Parathyroid adenoma (tissue), 2 donors: ENCODE data around the gene EPHB2.

Source experiments
- H2AFZ ChIP-seq: fragments of 300-600 bp; sonication (generic); one replicate; pipeline ENCODE4 v1.7.0; 2017; ENCODE audit warnings: antibody characterized with exemption, mild to moderate bottlenecking
- H3K27ac ChIP-seq: fragments of 300-600 bp; sonication (generic); one replicate; pipeline ENCODE4 v1.7.0; 2017
- H3K27me3 ChIP-seq: fragments of 300-600 bp; sonication (generic); one replicate; pipeline ENCODE4 v1.7.0; 2017; ENCODE audit warnings: low read length; ENCODE audit not compliant: control insufficient read depth, insufficient read depth
- H3K36me3 ChIP-seq: fragments of 300-600 bp; sonication (generic); one replicate; pipeline ENCODE4 v1.7.0; 2017; ENCODE audit warnings: low read length; ENCODE audit not compliant: control insufficient read depth, insufficient read depth
- H3K4me1 ChIP-seq: fragments of 300-600 bp; sonication (generic); one replicate; pipeline ENCODE4 v1.7.0; 2017; ENCODE audit warnings: control low read depth
- H3K4me2 ChIP-seq: fragments of 300-600 bp; sonication (generic); one replicate; pipeline ENCODE4 v1.7.0; 2017; ENCODE audit warnings: low read length
- H3K4me3 ChIP-seq: fragments of 300-600 bp; sonication (generic); one replicate; pipeline ENCODE4 v1.7.0; 2017; ENCODE audit warnings: low read depth, low read length
- H3K79me2 ChIP-seq: fragments of 300-600 bp; sonication (generic); one replicate; pipeline ENCODE4 v1.7.0; 2017; ENCODE audit warnings: control low read depth
- H3K9ac ChIP-seq: fragments of 300-600 bp; sonication (generic); one replicate; pipeline ENCODE4 v1.7.0; 2017; ENCODE audit warnings: mild to moderate bottlenecking
- H3K9me3 ChIP-seq: fragments of 300-600 bp; sonication (generic); one replicate; pipeline ENCODE4 v1.7.0; 2017; ENCODE audit warnings: low read length; ENCODE audit not compliant: control insufficient read depth
- CTCF ChIP-seq: fragments of 300-600 bp; sonication (generic); IDR thresholded peaks from one replicate; pipeline ENCODE4 v1.7.0; 2017; ENCODE audit warnings: antibody characterized with exemption, mild to moderate bottlenecking
- donor health status: primary hyperparathyroidism.

The EPHB2 gene

GRCh38 chr1:22747735-22748073 is 37.1 kb downstream of the EPHB2 start:
- no peaks in the 10 kb centered on the region for H3K79me2 ChIP-seq
- H3K36me3 ChIP-seq, result no peaks in the 10 kb centered on the region
- peaks cover 5% of the 10 kb centered on the region for H3K4me1 ChIP-seq
- H3K9ac ChIP-seq, result no peak overlapping the region
- H3K4me2 ChIP-seq, result no peak overlapping the region
- no peak for TF ChIP-seq CTCF
- no peak overlapping the region for H3K4me3 ChIP-seq
- no peak overlapping the region for H2AFZ ChIP-seq
- no peaks in the 10 kb centered on the region for H3K27me3 ChIP-seq
- no peaks in the 10 kb centered on the region for H3K9me3 ChIP-seq
- no peak overlapping the region for H3K27ac ChIP-seq

DNA sequence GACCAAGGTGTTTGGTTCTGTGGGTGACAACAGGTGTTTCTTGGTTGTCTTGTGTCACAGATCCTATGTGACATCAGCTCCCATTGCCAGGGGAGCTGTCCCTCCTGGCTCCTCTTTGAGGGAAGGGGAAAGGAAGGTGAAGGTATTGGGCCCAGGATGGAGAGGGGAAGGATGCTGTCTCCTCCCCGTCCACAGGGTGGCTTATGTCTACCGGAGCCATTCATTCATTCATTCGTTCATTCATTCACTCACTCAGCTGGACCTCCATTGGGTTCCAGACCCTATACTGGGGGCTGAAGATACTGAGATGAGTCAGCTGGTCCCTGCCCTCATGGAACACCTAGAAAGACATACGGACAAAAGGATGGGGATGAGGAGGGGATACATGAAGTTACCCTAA is 38.9 kb downstream of the EPHB2 start:
- Histone ChIP-seq H3K9me3 (no peaks in the 10 kb centered on the region), H3K9ac (no peak overlapping the region), H3K36me3 (no peaks in the 10 kb centered on the region), H3K4me2 (no peak overlapping the region), H3K4me3 (no peak overlapping the region), H3K79me2 (no peaks in the 10 kb centered on the region), H3K27ac (no peak overlapping the region), H3K27me3 (no peaks in the 10 kb centered on the region), H3K4me1 (peaks cover 5% of the 10 kb centered on the region), H2AFZ (no peak overlapping the region)
- TF ChIP-seq CTCF, result no peak

DNA sequence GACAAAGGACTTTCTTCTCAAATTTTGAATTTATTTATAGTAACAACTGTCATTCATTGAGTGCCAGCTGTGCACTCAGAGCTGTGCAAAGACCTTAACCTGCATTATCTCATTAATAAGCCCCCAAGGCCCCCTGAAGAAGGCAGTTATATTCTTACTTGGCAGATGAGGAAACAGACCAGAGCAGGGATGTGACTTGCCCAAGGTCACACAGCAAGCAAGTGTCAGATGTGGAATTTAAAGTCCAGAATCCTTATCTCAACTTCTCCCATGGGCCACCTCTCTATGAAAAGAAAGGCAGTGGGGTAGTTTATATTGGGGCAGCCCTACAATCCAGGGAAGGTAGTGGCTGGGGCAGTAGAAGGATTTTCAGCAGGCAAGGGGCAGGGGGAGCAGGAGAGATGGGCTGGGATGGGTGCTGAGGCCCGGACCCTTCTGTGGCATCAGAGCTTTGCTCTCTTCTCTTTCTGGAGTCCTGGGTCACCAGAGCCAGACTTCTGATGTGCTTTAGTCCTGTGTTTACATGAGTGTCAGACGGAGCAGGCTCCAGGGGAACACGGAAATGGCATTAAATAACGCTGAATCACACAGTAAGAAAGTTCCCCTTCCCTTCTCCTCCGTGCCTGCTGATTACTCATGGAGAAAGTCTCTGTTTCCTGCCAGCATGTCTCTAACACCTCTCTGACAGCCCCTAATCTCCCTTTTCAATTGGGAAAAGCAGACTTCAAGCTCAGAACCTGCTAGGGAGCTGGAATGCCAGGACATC is 39.5 kb downstream of the EPHB2 start:
- Histone ChIP-seq H3K27me3 (no peaks in the 10 kb centered on the region), H3K4me3 (no peak overlapping the region), H3K27ac (peak overlapping the region; percentile 67), H3K79me2 (no peaks in the 10 kb centered on the region), H3K4me2 (peak overlapping the region; percentile 52), H3K9ac (no peak overlapping the region), H3K9me3 (no peaks in the 10 kb centered on the region), H3K4me1 (peaks cover 5% of the 10 kb centered on the region), H3K36me3 (no peaks in the 10 kb centered on the region), H2AFZ (peak overlapping the region; percentile 56)
- no peak for TF ChIP-seq CTCF

- no peaks in the 10 kb centered on the region for H3K9me3 ChIP-seq
- H3K4me3 ChIP-seq, result peak overlapping the region; percentile 1
- no peaks in the 10 kb centered on the region for H3K36me3 ChIP-seq
- no peak for TF ChIP-seq CTCF
- no peaks in the 10 kb centered on the region for H3K79me2 ChIP-seq
- H3K27me3 ChIP-seq, result no peaks in the 10 kb centered on the region
- H3K4me1 ChIP-seq, result peaks cover 5% of the 10 kb centered on the region
- peak overlapping the region; percentile 40 for H3K4me2 ChIP-seq
- no peak overlapping the region for H2AFZ ChIP-seq
- H3K9ac ChIP-seq, result no peak overlapping the region
- peak overlapping the region; percentile 67 for H3K27ac ChIP-seq
Observed at GRCh38 chr1:22750685-22751051, 40.0 kb downstream of the EPHB2 start.

GRCh38 chr1:22751124-22751531 is 40.5 kb downstream of the EPHB2 start:
- Histone ChIP-seq H3K27ac (peak overlapping the region; percentile 67), H3K4me2 (peak overlapping the region; percentile 40), H3K9ac (no peak overlapping the region), H3K4me3 (peak overlapping the region; percentile 1), H3K27me3 (no peaks in the 10 kb centered on the region), H3K9me3 (no peaks in the 10 kb centered on the region), H3K79me2 (no peaks in the 10 kb centered on the region), H2AFZ (no peak overlapping the region), H3K36me3 (no peaks in the 10 kb centered on the region), H3K4me1 (peaks cover 5% of the 10 kb centered on the region)
- TF ChIP-seq CTCF, result peak; percentile 30
